Placental epithelial cell (primary cell): ENCODE measurements around the gene KRTAP29-1. TPM values are rescaled to one million over a fixed set of nuclear protein-coding genes. Genes with fewer than 3 reads are reported as not detected.

Experiments
- small RNA-seq: library from RNA; depleted of rRNA; stranded (forward); fragments of <200 nt; gene quantifications from one replicate; pipeline ENCODE3, GENCODE V24; 2012
- total RNA-seq: library from RNA; depleted of rRNA; stranded (reverse); fragments of >200 nt; gene quantifications from 2 replicates; pipeline ENCODE4 v1.2.3, GENCODE V29; 2012

Gene KRTAP29-1, protein sequence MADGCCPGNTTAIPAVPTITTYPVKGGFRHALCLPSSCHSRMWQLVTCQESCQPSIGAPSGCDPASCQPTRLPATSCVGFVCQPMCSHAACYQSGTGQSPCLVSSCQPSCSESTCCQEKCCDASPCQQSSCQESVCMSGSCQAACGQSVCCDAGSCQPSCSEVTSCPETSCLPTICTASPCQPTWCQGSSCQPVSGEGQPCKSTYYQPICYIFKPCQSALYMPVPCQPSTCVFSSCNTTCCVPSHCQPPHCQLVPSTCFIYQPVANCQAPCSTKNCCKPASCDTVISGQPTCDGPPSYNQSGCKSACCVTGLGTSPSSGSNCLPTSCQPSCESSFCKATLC
- not detected in 2 replicates for total RNA-seq

DNA sequence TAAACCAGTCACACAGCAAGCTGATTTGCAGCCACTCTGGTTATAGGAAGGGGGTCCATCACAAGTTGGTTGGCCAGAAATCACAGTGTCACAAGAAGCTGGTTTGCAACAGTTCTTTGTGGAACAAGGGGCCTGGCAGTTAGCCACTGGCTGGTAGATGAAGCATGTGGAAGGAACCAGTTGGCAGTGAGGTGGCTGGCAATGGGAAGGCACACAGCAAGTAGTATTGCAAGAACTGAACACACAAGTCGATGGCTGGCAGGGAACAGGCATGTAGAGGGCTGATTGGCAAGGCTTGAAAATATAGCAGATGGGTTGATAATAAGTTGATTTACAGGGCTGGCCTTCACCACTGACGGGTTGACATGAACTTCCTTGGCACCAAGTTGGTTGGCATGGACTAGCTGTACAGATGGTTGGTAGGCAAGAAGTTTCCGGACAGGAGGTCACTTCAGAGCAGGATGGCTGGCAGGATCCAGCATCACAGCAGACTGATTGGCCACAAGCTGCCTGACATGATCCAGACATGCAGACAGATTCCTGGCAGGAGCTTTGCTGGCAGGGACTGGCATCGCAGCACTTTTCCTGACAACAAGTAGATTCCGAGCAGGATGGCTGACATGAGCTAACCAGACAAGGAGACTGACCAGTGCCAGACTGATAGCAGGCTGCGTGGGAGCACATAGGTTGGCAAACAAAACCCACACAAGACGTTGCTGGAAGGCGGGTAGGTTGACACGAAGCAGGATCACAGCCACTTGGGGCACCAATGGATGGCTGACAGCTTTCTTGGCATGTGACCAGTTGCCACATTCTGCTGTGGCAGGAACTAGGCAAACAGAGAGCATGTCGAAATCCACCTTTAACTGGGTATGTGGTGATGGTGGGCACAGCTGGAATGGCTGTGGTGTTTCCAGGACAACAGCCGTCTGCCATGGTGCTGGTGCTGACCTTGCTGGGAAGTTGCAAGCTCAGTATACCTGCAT lies at the start of gene KRTAP29-1:
TSS of gene KRTAP29-1 (minus strand) at position 936 of the 986 bp plus-strand sequence. CDS start at position 936, 0 bp downstream.

DNA sequence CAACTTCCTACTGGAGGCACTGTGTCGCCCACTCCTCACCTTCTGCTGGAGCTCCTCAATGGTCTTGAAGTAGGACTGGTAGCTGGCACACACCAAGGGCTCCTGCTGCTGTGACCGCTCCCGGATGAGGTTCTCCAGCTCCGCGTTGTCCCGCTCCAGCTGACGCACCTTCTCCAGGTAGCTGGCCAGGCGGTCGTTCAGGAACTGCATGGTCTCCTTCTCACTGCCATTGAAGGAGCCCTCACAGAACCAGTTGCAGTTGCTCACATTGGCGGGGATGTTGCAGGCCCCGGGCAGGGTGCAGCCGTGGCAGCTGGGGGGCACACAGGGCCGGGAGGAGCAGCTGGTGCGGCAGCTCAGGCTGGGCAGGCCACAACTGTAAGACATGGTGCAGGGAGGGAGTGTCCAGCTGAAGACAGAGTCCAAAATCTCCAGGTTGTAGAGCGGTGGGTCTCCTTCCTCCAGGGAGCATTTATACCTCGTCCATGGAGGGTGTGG lies 47.8 kb upstream of the KRTAP29-1 start, which contains the start of gene KRT33A:
TSS of gene KRT33A (minus strand) at position 448 of the 498 bp plus-strand sequence. CDS start at position 387, 61 bp downstream.

DNA sequence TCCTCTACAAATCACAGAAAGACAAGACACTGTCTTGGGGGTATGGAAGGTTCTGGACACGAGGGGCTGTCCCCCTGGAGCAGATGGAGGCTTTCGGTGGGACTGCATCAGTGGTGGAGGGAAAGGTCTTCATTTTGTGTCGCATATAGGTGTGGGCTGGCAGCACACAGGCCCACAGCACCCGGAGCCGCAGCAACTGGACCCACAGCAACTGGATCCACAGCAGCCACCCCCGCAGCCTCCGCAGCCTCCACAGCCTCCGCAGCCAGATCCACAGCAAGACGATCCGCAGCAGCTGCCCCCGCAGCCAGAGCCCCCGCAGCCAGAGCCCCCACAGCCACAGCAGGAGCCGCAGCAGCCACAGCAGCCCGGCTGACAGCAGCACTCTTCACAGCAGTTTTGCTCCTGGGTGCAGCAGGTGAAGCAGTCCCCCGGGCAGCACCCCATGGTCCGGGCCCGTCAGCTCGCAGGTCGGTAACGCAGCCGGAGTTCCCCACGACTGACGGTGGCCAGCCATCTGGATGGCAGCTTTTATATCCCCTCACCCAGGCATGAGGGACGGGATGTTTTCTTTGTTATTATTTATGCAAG lies 12.6 kb upstream of the KRTAP29-1 start, which contains the start of gene KRTAP17-1:
TSS of gene KRTAP17-1 (minus strand) at position 507 of the 591 bp plus-strand sequence. CDS start at position 447, 60 bp downstream.

DNA sequence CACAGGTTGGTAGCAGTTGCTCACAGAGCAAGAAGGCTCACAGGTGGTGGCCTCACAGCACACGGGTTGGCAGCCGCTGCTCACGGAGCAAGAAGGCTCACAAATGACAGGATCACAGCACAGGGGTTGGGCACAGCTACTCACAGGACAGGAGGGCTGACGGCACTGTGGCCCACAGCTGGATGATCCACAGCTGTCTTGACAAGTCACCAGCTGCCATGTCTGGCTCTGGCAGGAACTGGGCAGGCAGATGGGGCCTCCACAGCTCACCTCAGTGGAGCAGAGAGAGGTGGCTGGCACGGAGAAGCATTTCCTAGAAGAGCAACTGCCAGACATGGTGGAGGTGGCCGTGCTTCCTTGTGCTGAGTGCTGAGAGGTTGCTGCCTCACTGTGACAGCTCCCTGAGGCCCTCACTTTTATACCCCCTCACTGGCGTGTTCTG lies 6.3 kb upstream of the KRTAP29-1 start, which contains the start of gene KRTAP16-1:
TSS of gene KRTAP16-1 (minus strand) at position 392 of the 442 bp plus-strand sequence. CDS start at position 336, 56 bp downstream.

DNA sequence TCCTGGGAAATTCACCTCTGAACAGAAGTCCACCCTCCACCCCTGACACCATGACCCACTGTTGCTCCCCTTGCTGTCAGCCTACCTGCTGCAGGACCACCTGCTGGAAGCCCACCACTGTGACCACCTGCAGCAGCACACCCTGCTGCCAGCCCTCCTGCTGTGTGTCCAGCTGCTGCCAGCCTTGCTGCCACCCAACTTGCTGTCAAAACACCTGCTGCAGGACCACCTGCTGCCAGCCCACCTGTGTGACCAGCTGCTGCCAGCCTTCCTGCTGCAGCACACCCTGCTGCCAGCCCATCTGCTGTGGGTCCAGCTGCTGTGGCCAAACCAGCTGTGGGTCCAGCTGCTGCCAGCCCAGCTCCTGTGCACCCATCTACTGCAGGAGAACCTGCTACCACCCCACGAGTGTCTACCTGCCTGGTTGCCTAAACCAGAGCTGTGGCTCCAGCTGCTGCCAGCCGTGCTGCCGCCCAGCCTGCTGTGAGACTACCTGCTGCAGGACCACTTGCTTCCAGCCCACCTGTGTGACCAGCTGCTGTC lies 26.9 kb downstream of the KRTAP29-1 start, which contains the start of gene KRTAP9-7:
TSS of gene KRTAP9-7 (plus strand) at position 51 of the 543 bp plus-strand sequence. CDS start at position 51, 0 bp downstream.

DNA sequence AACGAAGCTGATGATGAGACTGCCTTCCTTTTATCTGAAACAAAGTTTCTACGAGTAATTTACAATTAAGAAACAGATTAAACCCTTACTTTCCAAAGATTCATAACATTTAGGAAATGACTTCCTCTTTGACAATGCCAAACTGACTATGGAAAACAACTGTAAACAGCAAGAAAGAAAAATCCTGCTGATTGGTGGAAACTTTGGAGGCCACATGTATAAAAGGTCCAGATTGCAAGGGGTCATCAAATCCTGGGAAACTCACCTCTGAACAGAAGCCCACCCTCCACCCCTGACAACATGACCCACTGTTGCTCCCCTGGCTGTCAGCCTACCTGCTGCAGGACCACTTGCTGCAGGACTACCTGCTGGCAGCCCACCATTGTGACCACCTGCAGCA lies 37.6 kb downstream of the KRTAP29-1 start, which contains the start of gene KRTAP9-6:
TSS of gene KRTAP9-6 (plus strand) at position 301 of the 400 bp plus-strand sequence. CDS start at position 301, 0 bp downstream.

DNA sequence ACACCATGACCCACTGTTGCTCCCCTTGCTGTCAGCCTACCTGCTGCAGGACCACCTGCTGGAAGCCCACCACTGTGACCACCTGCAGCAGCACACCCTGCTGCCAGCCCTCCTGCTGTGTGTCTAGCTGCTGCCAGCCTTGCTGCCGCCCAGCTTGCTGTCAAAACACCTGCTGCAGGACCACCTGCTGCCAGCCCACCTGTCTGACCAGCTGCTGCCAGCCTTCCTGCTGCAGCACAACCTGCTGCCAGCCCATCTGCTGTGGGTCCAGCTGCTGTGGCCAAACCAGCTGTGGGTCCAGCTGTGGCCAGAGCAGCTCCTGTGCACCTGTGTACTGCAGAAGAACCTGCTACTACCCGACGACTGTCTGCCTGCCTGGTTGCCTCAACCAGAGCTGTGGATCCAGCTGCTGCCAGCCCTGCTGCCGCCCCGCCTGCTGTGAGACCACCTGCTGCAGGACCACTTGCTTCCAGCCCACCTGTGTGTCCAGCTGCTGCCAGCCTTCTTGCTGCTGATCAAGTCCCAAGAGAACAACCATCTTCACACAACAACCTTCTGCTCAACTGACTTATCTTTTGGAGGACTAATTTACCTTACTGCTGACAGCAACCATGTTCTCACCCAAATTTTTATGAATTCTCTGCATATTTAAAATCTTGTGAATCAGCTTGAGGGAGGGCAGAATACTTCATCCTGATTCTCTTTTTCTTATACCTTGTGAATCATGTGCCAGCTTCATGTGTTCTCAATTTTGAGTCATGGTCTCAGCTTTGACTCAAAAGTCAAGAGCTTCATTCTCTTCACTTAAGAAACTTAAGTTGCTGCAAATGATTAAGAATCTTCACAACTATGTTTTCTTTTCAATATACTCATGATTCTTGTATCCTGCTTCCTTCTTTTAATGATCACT lies 47.0 kb downstream of the KRTAP29-1 start, which contains the start of gene KRTAP9-9:
TSS of gene KRTAP9-9 (plus strand) at position 4 of the 910 bp plus-strand sequence.

Small RNA genes within 50 kb of the gene (small RNA-seq; reads per million reads assigned to genes)
- gene KRTAP9-10P = not detected

Other genes with a start within 250 kb of the KRTAP29-1 start
- gene KRTAP2-2, start 247.6 kb downstream of the KRTAP29-1 start, total RNA-seq = not detected in 2 replicates
- gene KRTAP2-3, start 242.7 kb downstream of the KRTAP29-1 start, total RNA-seq = 2.3 TPM in 1 of 2 replicates, not detected in the other
- gene KRTAP2-4, start 237.0 kb downstream of the KRTAP29-1 start, total RNA-seq = not detected in 2 replicates
- gene KRTAP4-7, start 218.7 kb downstream of the KRTAP29-1 start, total RNA-seq = not detected in 2 replicates
- not detected in 2 replicates for gene KRTAP4-8, start 204.7 kb downstream of the KRTAP29-1 start, total RNA-seq
- not detected in 2 replicates for gene KRTAP4-16, start 200.6 kb downstream of the KRTAP29-1 start, total RNA-seq
- gene KRTAP4-9, start 197.5 kb downstream of the KRTAP29-1 start, total RNA-seq = not detected in 2 replicates
- not detected in 2 replicates for gene KRTAP4-11, start 184.5 kb downstream of the KRTAP29-1 start, total RNA-seq
- not detected in 2 replicates for gene KRTAP4-12, start 178.7 kb downstream of the KRTAP29-1 start, total RNA-seq
- gene KRTAP4-6, start 162.3 kb downstream of the KRTAP29-1 start, total RNA-seq = not detected in 2 replicates
- not detected in 2 replicates for gene KRTAP4-5, start 153.0 kb downstream of the KRTAP29-1 start, total RNA-seq
- gene KRTAP4-4, start 142.1 kb downstream of the KRTAP29-1 start, total RNA-seq = not detected in 2 replicates
- gene KRTAP4-3, start 134.6 kb downstream of the KRTAP29-1 start, total RNA-seq = not detected in 2 replicates
- not detected in 2 replicates for gene KRTAP4-2, start 124.6 kb downstream of the KRTAP29-1 start, total RNA-seq
- gene KRTAP4-1, start 117.9 kb downstream of the KRTAP29-1 start, total RNA-seq = not detected in 2 replicates
- gene KRTAP9-1, start 113.0 kb downstream of the KRTAP29-1 start, total RNA-seq = not detected in 2 replicates
- gene KRTAP9-2, start 76.2 kb downstream of the KRTAP29-1 start, total RNA-seq = not detected in 2 replicates
- not detected in 2 replicates for gene KRTAP9-3, start 70.4 kb downstream of the KRTAP29-1 start, total RNA-seq
- gene KRTAP9-8, start 64.9 kb downstream of the KRTAP29-1 start, total RNA-seq = not detected in 2 replicates
- gene KRTAP9-4, start 53.2 kb downstream of the KRTAP29-1 start, total RNA-seq = not detected in 2 replicates
- not detected in 2 replicates for gene KRTAP9-9, start 47.5 kb downstream of the KRTAP29-1 start, total RNA-seq
- gene KRTAP9-6, start 37.5 kb downstream of the KRTAP29-1 start, total RNA-seq = not detected in 2 replicates
- not detected in 2 replicates for gene KRTAP9-7, start 27.2 kb downstream of the KRTAP29-1 start, total RNA-seq
- not detected in 2 replicates for gene KRTAP16-1, start 6.5 kb upstream of the KRTAP29-1 start, total RNA-seq
- gene KRTAP17-1, start 12.9 kb upstream of the KRTAP29-1 start, total RNA-seq = not detected in 2 replicates
- not detected in 2 replicates for gene KRT33A, start 48.0 kb upstream of the KRTAP29-1 start, total RNA-seq
- gene KRT33B, start 67.0 kb upstream of the KRTAP29-1 start, total RNA-seq = 0.33 TPM in 1 of 2 replicates, not detected in the other
- 0.39 and 9.7 TPM in 2 replicates for gene KRT34, start 79.5 kb upstream of the KRTAP29-1 start, total RNA-seq
- gene KRT31, start 94.8 kb upstream of the KRTAP29-1 start, total RNA-seq = not detected in 2 replicates
- not detected in 2 replicates for gene KRT37, start 121.7 kb upstream of the KRTAP29-1 start, total RNA-seq
- not detected in 2 replicates for gene KRT38, start 138.1 kb upstream of the KRTAP29-1 start, total RNA-seq
- gene KRT32, start 164.5 kb upstream of the KRTAP29-1 start, total RNA-seq = not detected in 2 replicates
- gene KRT35, start 178.3 kb upstream of the KRTAP29-1 start, total RNA-seq = not detected in 2 replicates
- not detected in 2 replicates for gene KRT36, start 187.1 kb upstream of the KRTAP29-1 start, total RNA-seq
- under 0.01 and 2.5 TPM in 2 replicates for gene KRT13, start 202.8 kb upstream of the KRTAP29-1 start, total RNA-seq
- 1.7 and 5.1 TPM in 2 replicates for gene KRT15, start 216.0 kb upstream of the KRTAP29-1 start, total RNA-seq
- gene KRT19, start 225.5 kb upstream of the KRTAP29-1 start, total RNA-seq = 6,370 and 8,085 TPM in 2 replicates